Neural progenitor cell (in vitro differentiated cells): Measurements from ENCODE around the gene DHRS4L2.

Experiments used
- EZH2 ChIP-seq: fragments of 200-600 bp; sonication (generic); IDR thresholded peaks from 2 replicates; pipeline ENCODE4 v1.6.1; 2017; ENCODE audit warnings: antibody characterized with exemption, mild to moderate bottlenecking, moderate library complexity
- EZH2phosphoT487 ChIP-seq: fragments of 200-600 bp; sonication (generic); IDR thresholded peaks from 2 replicates; pipeline ENCODE4 v1.6.1; 2017; ENCODE audit warnings: antibody characterized with exemption
- TF ChIP-seq, protein P1 (sequence below): fragments of 200-600 bp; sonication (generic); IDR thresholded peaks from 2 replicates; pipeline ENCODE4 v1.5.1; 2017; ENCODE audit warnings: antibody characterized with exemption, mild to moderate bottlenecking

- TF ChIP-seq, protein P1, sequence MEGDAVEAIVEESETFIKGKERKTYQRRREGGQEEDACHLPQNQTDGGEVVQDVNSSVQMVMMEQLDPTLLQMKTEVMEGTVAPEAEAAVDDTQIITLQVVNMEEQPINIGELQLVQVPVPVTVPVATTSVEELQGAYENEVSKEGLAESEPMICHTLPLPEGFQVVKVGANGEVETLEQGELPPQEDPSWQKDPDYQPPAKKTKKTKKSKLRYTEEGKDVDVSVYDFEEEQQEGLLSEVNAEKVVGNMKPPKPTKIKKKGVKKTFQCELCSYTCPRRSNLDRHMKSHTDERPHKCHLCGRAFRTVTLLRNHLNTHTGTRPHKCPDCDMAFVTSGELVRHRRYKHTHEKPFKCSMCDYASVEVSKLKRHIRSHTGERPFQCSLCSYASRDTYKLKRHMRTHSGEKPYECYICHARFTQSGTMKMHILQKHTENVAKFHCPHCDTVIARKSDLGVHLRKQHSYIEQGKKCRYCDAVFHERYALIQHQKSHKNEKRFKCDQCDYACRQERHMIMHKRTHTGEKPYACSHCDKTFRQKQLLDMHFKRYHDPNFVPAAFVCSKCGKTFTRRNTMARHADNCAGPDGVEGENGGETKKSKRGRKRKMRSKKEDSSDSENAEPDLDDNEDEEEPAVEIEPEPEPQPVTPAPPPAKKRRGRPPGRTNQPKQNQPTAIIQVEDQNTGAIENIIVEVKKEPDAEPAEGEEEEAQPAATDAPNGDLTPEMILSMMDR: no peak
- no peak for TF ChIP-seq EZH2phosphoT487
- no peak for TF ChIP-seq EZH2
These were observed 52.0 kb downstream of the DHRS4L2 start for GRCh38 chr14:24040692-24041091.
